ENCODE data around the gene WTAP. TPM values are rescaled to one million over a fixed set of nuclear protein-coding genes. Genes with fewer than 3 reads are reported as not detected.

The WTAP gene
- total and polyA plus RNA-seq, 2 experiments from 2014 or later: 108 to 121 TPM

GRCh38 chr6:159701413-159701999 is 25.8 kb upstream of the WTAP start:
- DNase-seq (ENCODE audit: low spot score) (no peak), ATAC-seq (no peak)
- H3K27ac Mint-ChIP-seq: no peak overlapping the region
- Histone ChIP-seq H3K4me1 (ENCODE audit: insufficient read depth) (no peaks in the 10 kb centered on the region), H2AFZ (no peak overlapping the region), H4K20me1 (replicated peaks; ENCODE audit: insufficient read depth) (no peaks in the 10 kb centered on the region), H3K4me2 (no peak overlapping the region), H3K79me2 (replicated peaks; ENCODE audit: insufficient read depth) (no peaks in the 10 kb centered on the region; the same call in 1 of the 2 replicates), H3K27me3 (ENCODE audit: insufficient read depth) (no peaks in the 10 kb centered on the region), H3F3A (replicated peaks; ENCODE audit: low read depth) (no peaks in the 10 kb centered on the region), H3K9me2 (ENCODE audit: insufficient read depth) (no peaks in the 10 kb centered on the region), H3K4me3 (no peak overlapping the region), H3K27ac (ENCODE audit: low read depth) (no peak overlapping the region), H3K36me3 (ENCODE audit: insufficient read depth) (0 out of 2 replicates have a peak, but pooled peaks cover 5% of the 10 kb centered on the region)
- no peak overlapping the region for H3K4me3 Mint-ChIP-seq
- peaks cover 21% of the 10 kb centered on the region; the same call in 2 of the 3 replicates for H3K36me3 Mint-ChIP-seq (ENCODE audit: low read depth)
- TF ChIP-seq CREB1 (CRISPR knock-in tag; IDR thresholded peaks at IDR 0.05; ENCODE audit: low read depth) (no peak), ZNF462 (CRISPR knock-in tag; IDR thresholded peaks at IDR 0.05) (no peak), ETS1 (IDR thresholded peaks at IDR 0.05) (no peak), REST (IDR thresholded peaks at IDR 0.05; ENCODE audit: unreplicated experiment) (no peak), ZNF331 (CRISPR knock-in tag; IDR thresholded peaks at IDR 0.05; ENCODE audit: low read depth) (no peak), POLR2AphosphoS5 (IDR thresholded peaks at IDR 0.05; ENCODE audit: low read depth) (no peak), ZNF114 (CRISPR knock-in tag; IDR thresholded peaks at IDR 0.05) (no peak), STAT1 (IDR thresholded peaks at IDR 0.05; ENCODE audit: unreplicated experiment) (no peak), EZH2 (IDR thresholded peaks at IDR 0.05; ENCODE audit: low read depth, unreplicated experiment) (no peak), CTCF (conservative IDR thresholded peaks at IDR 0.05; ENCODE audit: low read depth in 2 of 2) (no peak), JUNB (IDR thresholded peaks at IDR 0.05; ENCODE audit: unreplicated experiment) (no peak), EZH2phosphoT487 (IDR thresholded peaks at IDR 0.05; ENCODE audit: unreplicated experiment) (no peak), NANOG (IDR thresholded peaks at IDR 0.05; ENCODE audit: borderline replicate concordance) (no peak)
- H3K4me1 Mint-ChIP-seq: peaks cover 4% of the 10 kb centered on the region; the same call in 2 of the 3 replicates
- peaks cover 26% of the 10 kb centered on the region for H3K9me3 Mint-ChIP-seq
- peaks cover 2% of the 10 kb centered on the region for H3K27me3 Mint-ChIP-seq (ENCODE audit: insufficient read depth, low read depth, poor library complexity)

Data from GM23338 (cell line).